ENCODE results near the gene CASP3. TPM values are rescaled to one million over a fixed set of nuclear protein-coding genes. Genes with fewer than 3 reads are reported as not detected.

The CASP3 gene
- total and polyA plus RNA-seq, 9 of the 15 experiments (the other 6 are each of a cell fraction or from before 2014, with no cell fraction given): 17.6 to 40.1 (median 31.8) TPM

- H3K9ac ChIP-seq (ENCODE audit: insufficient read depth in 1 of 2, low read depth in 2 of 2, low read length in 2 of 2): no peak overlapping the region
- no peaks in the 10 kb centered on the region; a peak in 1 of 5 replicates for H3K4me1 ChIP-seq (replicated peaks in 1 of 2; ENCODE audit: control insufficient read depth in 2 of 2, insufficient read depth in 2 of 2, low read length in 2 of 2)
- WGBS (ENCODE audit: insufficient coverage, low coverage, missing lambda C conversion rate): 87% methylated on average over 1 of the region's 1 CpG
- in situ Hi-C loops (cut with MboI): no loop called here
- peaks cover 15% of the 10 kb centered on the region; the same call in 2 of the 3 replicates for H3K36me3 ChIP-seq (ENCODE audit: control insufficient read depth, insufficient read depth, low read length)
- no peaks in the 10 kb centered on the region for H3K9me3 ChIP-seq (replicated peaks; ENCODE audit: control insufficient read depth, insufficient read depth, low read depth, low read length)
- H4K20me1 ChIP-seq (replicated peaks; ENCODE audit: control insufficient read depth, insufficient read depth, low read length): no peaks in the 10 kb centered on the region
- no peaks in the 10 kb centered on the region for H3K9me1 ChIP-seq (ENCODE audit: control insufficient read depth, insufficient read depth, low read length)
- ChIA-PET CTCF (ENCODE audit: low intra/inter-chr PET ratio) (no interaction called here), POLR2A (no interaction called here)
- intact Hi-C loops (cut with micrococcal nuclease): no loop called here
- ATAC-seq: no peak
- no peak for FAIRE-seq
- H3K27ac ChIP-seq (ENCODE audit: extremely low read depth, low read depth, low read length): no peak overlapping the region
- no peaks in the 10 kb centered on the region for H3K79me2 ChIP-seq (ENCODE audit: control insufficient read depth, insufficient read depth, low read length)
- no peak overlapping the region for H2AFZ ChIP-seq (ENCODE audit: low read depth, low read length)
- no peaks in the 10 kb centered on the region for H3K27me3 ChIP-seq (ENCODE audit: control insufficient read depth in 2 of 2, insufficient read depth in 2 of 2, low read length in 2 of 2)
- no peak overlapping the region for H3K4me3 ChIP-seq
- no TSS peak for BruUV-seq (replicated peaks)
- no peak for DNase-seq (ENCODE audit: extremely low read depth in 1 of 4, low spot score in 3 of 4)
- no peak overlapping the region for H3K4me2 ChIP-seq (ENCODE audit: insufficient read depth, low read length)
- TF ChIP-seq PHF21A (IDR thresholded peaks at IDR 0.05; ENCODE audit: borderline replicate concordance, low read depth): no peak
- TF ChIP-seq SETDB1 (IDR thresholded peaks at IDR 0.05; ENCODE audit: low read length): no peak
- no peak for TF ChIP-seq TRIM24 (IDR thresholded peaks at IDR 0.05)
- no peak for TF ChIP-seq ZBTB11 (CRISPR knock-in tag; IDR thresholded peaks at IDR 0.05)
- no peak for TF ChIP-seq SREBF1 (IDR thresholded peaks at IDR 0.05; ENCODE audit: borderline replicate concordance, low read depth, low read length)
- TF ChIP-seq JUNB (CRISPR knock-in tag; conservative IDR thresholded peaks at IDR 0.05): no peak
- TF ChIP-seq RBFOX2 (IDR thresholded peaks at IDR 0.05; ENCODE audit: low read depth, low read length): no peak
- TF ChIP-seq TBL1XR1 (IDR thresholded peaks at IDR 0.05; ENCODE audit: low read length in 2 of 2): no peak
- TF ChIP-seq POLR3G (IDR thresholded peaks at IDR 0.05; ENCODE audit: extremely low read depth, insufficient read length, insufficient replicate concordance): no peak
- no peak for TF ChIP-seq SP1 (CRISPR knock-in tag; IDR thresholded peaks at IDR 0.05)
- TF ChIP-seq TAF1 (IDR thresholded peaks at IDR 0.05; ENCODE audit: control insufficient read depth, extremely low read depth, insufficient read depth, low read length, severe bottlenecking): no peak
- TF ChIP-seq ATF4 (CRISPR knock-in tag; IDR thresholded peaks at IDR 0.05): no peak
- no peak for TF ChIP-seq CTCF (IDR thresholded peaks at IDR 0.05 in 2 of 3, conservative IDR thresholded peaks at IDR 0.05 in 1 of 3; ENCODE audit: insufficient read depth in 2 of 3, low read depth in 1 of 3, low read length in 3 of 3)
Observed at GRCh38 chr4:184662236-184662635, 13.0 kb upstream of the CASP3 start.
